Measurements from ENCODE around the gene RAB44. TPM values are rescaled to one million over a fixed set of nuclear protein-coding genes. Genes with fewer than 3 reads are reported as not detected.
"Not testable (repeated sequence)": the region's sequence is repeated elsewhere in the genome, so short reads cannot be mapped to it uniquely, and the experiment has no call there.

RAB44 gene
- total and polyA plus RNA-seq, 8 donors: 0.06 to 0.37 (median 0.15) TPM

- ATAC-seq (no peak), DNase-seq (no peak)
- Histone ChIP-seq H3K36me3 (no peaks in the 10 kb centered on the region), H3K4me3 (no peak overlapping the region), H3K27me3 (no peaks in the 10 kb centered on the region), H3K27ac (no peak overlapping the region), H3K9me3 (no peaks in the 10 kb centered on the region), H3K4me1 (peaks cover 0 to 15% of the 10 kb centered on the region in 2 donors)
- TF ChIP-seq CTCF (IDR thresholded peaks at IDR 0.05): no peak
- intact Hi-C loops (cut with DNase I): no loop called here
Measured at GRCh38 chr6:36722879-36723278, 25.3 kb downstream of the RAB44 start.

- H3K27ac ChIP-seq; H3K4me3 ChIP-seq; DNase-seq; intact Hi-C loops (cut with DNase I); H3K36me3 ChIP-seq; H3K27me3 ChIP-seq; ATAC-seq; H3K9me3 ChIP-seq: not testable (repeated sequence)
- H3K4me1 ChIP-seq: peaks cover 0 to 26% of the 10 kb centered on the region in 2 donors
Measured at GRCh38 chr6:36723992-36724391, 26.4 kb downstream of the RAB44 start.

- H3K36me3 ChIP-seq: no peaks in the 10 kb centered on the region
- H3K4me3 ChIP-seq: no peak overlapping the region
- intact Hi-C loops (cut with DNase I): no loop called here
- TF ChIP-seq CTCF (IDR thresholded peaks at IDR 0.05): peak; percentile 25 to 39
- peaks cover 0 to 31% of the 10 kb centered on the region in 2 donors for H3K4me1 ChIP-seq
- DNase-seq (peak in 2 of 4 donors; percentile 45 to 63), ATAC-seq (peak; percentile 82)
- H3K27ac ChIP-seq: no peak overlapping the region
- H3K9me3 ChIP-seq: no peaks in the 10 kb centered on the region
- no peaks in the 10 kb centered on the region for H3K27me3 ChIP-seq
Measured at GRCh38 chr6:36724514-36725390, 27.1 kb downstream of the RAB44 start.

- intact Hi-C loops (cut with DNase I): no loop called here
Measured at GRCh38 chr6:36725581-36725980, 28.0 kb downstream of the RAB44 start.

GRCh38 chr6:36727505-36728021 is 29.9 kb downstream of the RAB44 start:
- peak; percentile 30 for ATAC-seq
- no peaks in the 10 kb centered on the region for H3K27me3 ChIP-seq
- no peaks in the 10 kb centered on the region for H3K36me3 ChIP-seq
- peak overlapping the region in 1 of 2 donors; percentile 57 for H3K27ac ChIP-seq
- H3K9me3 ChIP-seq: no peaks in the 10 kb centered on the region
- intact Hi-C loops (cut with DNase I): no loop called here
- no peak for DNase-seq
- H3K4me3 ChIP-seq: no peak overlapping the region
- TF ChIP-seq CTCF (IDR thresholded peaks at IDR 0.05): no peak
- H3K4me1 ChIP-seq: peaks cover 0 to 31% of the 10 kb centered on the region in 2 donors

More at GRCh38 chr6:36725581-36725980, 28.0 kb downstream of the RAB44 start:
- H3K4me3 ChIP-seq: no peak overlapping the region
- no peaks in the 10 kb centered on the region for H3K9me3 ChIP-seq
- peaks cover 0 to 31% of the 10 kb centered on the region in 2 donors for H3K4me1 ChIP-seq
- no peak for TF ChIP-seq CTCF (IDR thresholded peaks at IDR 0.05)
- ATAC-seq: no peak
- H3K36me3 ChIP-seq: no peaks in the 10 kb centered on the region
- DNase-seq: no peak
- no peaks in the 10 kb centered on the region for H3K27me3 ChIP-seq
- no peak overlapping the region for H3K27ac ChIP-seq

All from left lung (tissue), 10 donors.